KBM-7 (cell line): ENCODE measurements around the gene MACF1.
"Not testable (repeated sequence)": the region's sequence is repeated elsewhere in the genome, so short reads cannot be mapped to it uniquely, and the experiment has no call there.

ENCODE experiments used
- DNase-seq: peaks from one replicate; pipeline ENCODE4 v3.0.0-alpha.2; 2015
- in situ Hi-C: fragments of 300-500 bp; cut with MboI; formaldehyde crosslinking; loops from 2 replicates; pipeline ENCODE4 v1.14.3; 2020; ENCODE audit warnings: low sequenced_read_pairs, low pct_unique_long_range_greater_than_20kb, mixed read lengths

Gene MACF1

GRCh38 chr1:39510570-39511186 lies 306.2 kb downstream of the MACF1 start:
- in situ Hi-C loops, DNase-seq: not testable (repeated sequence)

GRCh38 chr1:39511477-39511876 lies 307.0 kb downstream of the MACF1 start:
- DNase-seq, in situ Hi-C loops: not testable (repeated sequence)

GRCh38 chr1:39512234-39512847 lies 307.8 kb downstream of the MACF1 start:
- DNase-seq, in situ Hi-C loops: not testable (repeated sequence)

GRCh38 chr1:39514710-39515124 lies 310.2 kb downstream of the MACF1 start:
- DNase-seq, in situ Hi-C loops: not testable (repeated sequence)

- in situ Hi-C loops = not testable (repeated sequence)
- peak; percentile 46 for DNase-seq
Measured at GRCh38 chr1:39515131-39516086, 310.9 kb downstream of the MACF1 start.

DNA sequence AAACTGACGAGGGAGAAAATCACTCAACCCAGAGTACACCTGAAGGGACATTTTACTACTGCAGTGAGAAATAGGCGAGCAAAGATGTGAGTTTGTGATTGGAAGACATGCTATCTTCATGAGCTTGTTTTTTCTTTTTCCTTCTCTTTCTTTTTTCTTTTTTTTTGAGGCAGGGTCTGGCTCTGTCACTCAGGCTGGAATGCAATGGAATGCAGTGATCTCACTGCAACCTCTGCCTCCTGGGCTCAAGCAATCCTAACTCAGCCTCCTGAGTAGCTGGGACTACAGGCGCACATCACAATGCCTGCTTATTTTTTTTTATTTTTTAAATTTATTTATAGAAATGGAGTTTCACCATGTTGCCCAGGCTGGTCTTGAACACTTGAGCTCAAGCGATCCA lies 312.3 kb downstream of the MACF1 start:
- not testable (repeated sequence) for DNase-seq

GRCh38 chr1:39517936-39518335 lies 313.4 kb downstream of the MACF1 start:
- in situ Hi-C loops, DNase-seq: not testable (repeated sequence)

More for the DNA sequence above, 312.3 kb downstream of the MACF1 start:
- in situ Hi-C loops = not testable (repeated sequence)

GRCh38 chr1:39519376-39519775 lies 314.9 kb downstream of the MACF1 start:
- in situ Hi-C loops, DNase-seq: not testable (repeated sequence)

GRCh38 chr1:39522221-39522620 lies 317.7 kb downstream of the MACF1 start:
- DNase-seq, in situ Hi-C loops: not testable (repeated sequence)

DNA sequence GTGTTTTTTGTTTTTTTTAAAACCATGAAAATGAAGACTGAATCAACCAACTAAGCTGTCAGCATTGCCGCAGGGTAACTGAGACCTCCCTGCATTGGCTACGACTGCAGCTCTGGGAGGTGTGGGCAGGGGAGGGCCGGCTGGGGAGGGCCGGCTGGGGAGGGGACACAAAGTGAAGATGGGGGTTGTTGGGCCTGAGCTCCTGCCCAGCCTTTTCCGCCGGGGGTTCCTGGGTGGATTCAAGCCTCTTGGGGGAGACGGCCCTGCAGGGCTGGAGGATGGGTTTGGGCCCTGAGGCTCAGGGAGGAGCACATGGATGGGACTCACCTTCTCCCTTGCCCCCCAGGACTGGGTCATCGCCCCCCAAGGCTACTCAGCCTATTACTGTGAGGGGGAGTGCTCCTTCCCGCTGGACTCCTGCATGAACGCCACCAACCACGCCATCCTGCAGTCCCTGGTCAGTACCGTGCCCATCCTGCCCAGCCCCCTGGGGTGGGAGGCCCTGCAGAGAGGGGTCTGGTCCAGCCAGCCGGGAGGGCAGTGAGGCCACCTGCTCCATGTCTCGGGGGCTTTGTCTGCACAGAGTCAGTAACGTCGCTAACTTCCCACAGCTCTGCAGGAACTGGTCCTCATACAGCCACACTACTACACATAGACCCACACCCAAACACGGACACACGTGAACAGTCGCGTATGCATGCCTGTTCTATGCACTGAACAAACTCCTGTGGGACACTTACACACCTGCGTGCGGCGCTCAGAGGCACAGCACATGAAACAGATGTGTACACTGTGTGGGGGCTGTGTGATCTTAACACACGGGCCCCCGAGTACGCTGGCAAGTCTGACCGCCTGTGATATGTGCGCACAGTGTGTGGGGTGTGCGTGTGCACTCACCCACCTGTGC lies 318.4 kb downstream of the MACF1 start:
- in situ Hi-C loops = no loop called here
- DNase-seq = no peak

DNA sequence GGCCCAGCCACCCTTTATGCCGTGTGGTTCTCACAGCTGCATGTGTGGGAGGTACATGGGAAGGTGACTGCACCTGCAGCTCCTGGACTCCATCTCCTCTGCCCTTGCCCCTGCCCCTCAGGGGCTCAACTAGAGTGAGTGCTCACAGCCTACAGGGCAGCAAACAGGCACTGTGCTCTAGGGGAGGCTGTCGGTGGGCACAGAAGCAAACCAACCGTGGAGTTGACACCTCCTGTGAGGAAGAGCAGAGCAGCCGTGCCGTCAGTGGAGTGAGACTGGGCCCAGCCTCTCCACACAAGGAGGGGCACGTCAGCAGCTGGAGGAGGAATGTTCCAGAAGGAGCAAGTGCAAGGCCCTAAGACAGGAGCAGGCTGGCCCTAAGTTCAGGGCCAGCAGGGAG lies 319.7 kb downstream of the MACF1 start:
- no peak for DNase-seq
- in situ Hi-C loops = no loop called here

DNA sequence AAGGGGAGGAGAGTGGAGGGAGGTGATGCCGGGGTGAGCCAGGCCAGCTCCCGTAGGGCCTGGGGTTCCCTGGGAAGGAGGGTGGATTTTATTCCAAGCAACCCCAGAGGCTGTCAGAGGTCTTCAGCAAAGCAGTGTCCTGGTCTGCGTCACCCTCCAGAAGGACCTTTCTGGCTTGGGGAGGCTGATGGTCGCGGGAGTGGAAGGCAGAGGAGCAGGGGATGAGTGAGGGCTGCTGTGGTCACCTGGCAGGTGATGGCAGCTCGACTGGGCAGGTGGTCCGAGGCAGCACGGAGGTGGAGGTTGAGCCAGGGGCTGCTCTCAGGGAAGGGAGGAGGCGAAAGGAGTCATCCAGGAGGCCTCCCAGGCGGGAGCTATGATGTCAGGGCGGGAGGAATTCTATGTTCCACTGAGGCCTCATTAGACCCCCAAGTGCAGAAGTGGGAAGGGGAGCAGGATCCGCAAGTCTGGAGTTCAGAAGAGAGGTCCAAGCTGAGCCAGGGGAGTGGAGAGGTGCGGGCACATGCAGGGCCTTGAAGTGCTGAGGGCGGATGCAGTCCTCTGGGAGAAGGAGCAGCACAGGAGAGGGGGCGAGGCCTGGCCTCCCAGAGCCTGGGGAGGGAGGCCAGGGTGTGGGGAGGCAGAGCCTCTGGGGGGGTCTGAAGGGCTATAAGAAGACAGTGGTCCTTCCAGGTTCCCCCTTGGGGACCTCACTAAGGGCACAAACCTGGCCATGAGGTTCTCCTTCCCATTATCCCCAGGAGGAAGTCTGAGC lies 320.3 kb downstream of the MACF1 start:
- DNase-seq = no peak
- in situ Hi-C loops = loop anchor here (25.0 kb wide), 1 partner anchor 437 kb away; no protein-coding TSS in a partner anchor

DNA sequence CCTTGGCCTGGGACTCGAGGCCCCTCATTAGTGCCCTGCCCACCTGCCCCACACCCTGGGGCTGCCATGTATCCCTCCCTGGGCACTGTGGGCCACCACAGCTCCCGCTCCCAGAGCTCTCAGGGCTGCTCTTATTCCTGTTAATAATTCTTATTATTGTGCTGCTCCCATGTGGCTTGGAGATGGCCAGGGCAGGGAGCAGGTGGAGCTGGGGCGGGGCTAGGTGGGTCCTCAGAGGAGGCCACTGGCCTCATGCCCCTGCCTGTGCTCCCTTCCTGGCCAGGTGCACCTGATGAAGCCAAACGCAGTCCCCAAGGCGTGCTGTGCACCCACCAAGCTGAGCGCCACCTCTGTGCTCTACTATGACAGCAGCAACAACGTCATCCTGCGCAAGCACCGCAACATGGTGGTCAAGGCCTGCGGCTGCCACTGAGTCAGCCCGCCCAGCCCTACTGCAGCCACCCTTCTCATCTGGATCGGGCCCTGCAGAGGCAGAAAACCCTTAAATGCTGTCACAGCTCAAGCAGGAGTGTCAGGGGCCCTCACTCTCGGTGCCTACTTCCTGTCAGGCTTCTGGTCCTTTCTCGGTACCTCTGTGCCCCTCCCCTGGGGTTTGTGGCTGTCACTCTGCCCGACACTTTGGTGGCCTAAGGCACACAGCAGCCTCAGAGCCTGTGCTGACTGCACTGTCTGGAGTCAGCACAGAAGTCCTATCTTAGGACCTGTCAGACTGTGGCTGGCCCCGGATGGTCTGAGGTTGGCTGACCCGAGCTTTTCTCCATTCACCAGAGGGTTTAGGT lies 321.1 kb downstream of the MACF1 start:
- DNase-seq = peak; percentile 35
- in situ Hi-C loops = loop anchor here (25.0 kb wide), 1 partner anchor 438 kb away; no protein-coding TSS in a partner anchor

DNA sequence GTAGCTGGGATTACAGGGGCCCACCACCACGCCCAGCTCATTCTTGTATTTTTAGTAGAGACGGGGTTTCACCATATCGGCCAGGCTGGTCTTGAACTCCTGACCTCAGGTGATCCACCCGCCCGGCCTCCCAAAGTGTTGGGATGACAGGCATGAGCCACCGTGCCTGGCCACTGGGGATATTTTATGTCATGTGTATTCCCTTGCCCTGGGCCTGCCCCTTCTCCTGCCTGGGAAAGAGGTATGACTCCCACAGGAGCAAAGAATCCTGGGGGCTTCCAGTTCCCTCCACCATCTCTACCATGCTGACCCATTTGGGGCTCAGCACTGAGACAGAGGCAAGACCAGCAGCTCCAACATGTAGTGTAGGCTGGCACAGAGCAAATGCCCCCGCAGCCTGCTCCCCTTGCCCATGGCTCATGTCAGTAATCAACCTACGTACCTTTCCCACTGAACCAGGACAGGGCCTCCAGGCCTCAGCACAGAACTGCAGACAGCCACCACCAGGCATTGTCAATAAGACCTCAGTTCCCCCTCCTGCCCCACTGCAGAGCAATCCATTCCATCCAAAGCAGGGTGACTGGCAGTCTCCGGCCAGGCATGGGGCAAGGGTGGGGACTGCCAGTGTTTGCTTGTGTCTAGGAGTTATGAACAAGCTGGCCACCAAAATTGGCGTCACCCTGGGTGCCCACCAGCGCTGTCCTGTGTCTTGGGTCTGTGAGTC lies 322.1 kb downstream of the MACF1 start:
- in situ Hi-C loops = loop anchor here (25.0 kb wide), 1 partner anchor 439 kb away; no protein-coding TSS in a partner anchor

DNA sequence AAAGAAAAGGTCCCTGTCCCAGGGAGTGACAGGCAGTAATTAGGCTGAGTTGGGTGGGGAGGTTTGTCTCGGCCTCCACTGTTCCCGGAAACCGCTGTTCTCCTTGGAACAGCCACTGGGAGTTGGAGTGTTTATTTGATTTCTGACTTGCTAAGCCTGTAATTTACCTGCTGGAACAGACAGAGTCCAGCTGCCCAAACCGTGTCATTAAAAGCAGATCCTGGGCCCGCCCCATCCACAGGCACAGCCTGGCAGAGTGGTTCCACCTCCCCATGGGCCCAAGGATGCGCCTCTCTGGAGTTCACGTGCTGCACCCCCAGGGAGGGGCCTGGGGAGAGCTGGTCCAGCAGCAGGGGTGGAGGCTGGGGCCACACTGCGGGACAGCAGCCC lies 322.7 kb downstream of the MACF1 start:
- in situ Hi-C loops = loop anchor here (25.0 kb wide), 1 partner anchor 440 kb away; no protein-coding TSS in a partner anchor
- not testable (repeated sequence) for DNase-seq

More for the DNA sequence above, 322.1 kb downstream of the MACF1 start:
- no peak for DNase-seq

GRCh38 chr1:39528082-39528481 lies 323.6 kb downstream of the MACF1 start:
- in situ Hi-C loops = loop anchor here (25.0 kb wide), 1 partner anchor 441 kb away; no protein-coding TSS in a partner anchor
- DNase-seq = no peak
